ENCODE data around the gene PROKR1. TPM values are rescaled to one million over a fixed set of nuclear protein-coding genes. Genes with fewer than 3 reads are reported as not detected.

PROKR1 gene
- total and polyA plus RNA-seq, 2 of the 4 experiments (the other 2 are of a cell fraction): not detected

- Histone ChIP-seq H2AFZ (replicated peaks; ENCODE audit: low read length, poor library complexity) (no peak overlapping the region), H4K20me1 (ENCODE audit: insufficient read depth, low read length) (no peaks in the 10 kb centered on the region), H3K36me3 (ENCODE audit: control insufficient read depth, insufficient read depth, low read length) (no peaks in the 10 kb centered on the region), H3K9me1 (ENCODE audit: insufficient read depth, low read length) (no peaks in the 10 kb centered on the region), H3K27me3 (ENCODE audit: control insufficient read depth, insufficient read depth, low read length) (peaks cover 2% of the 10 kb centered on the region; the same call in 1 of the 2 replicates), H3K14ac (replicated peaks; ENCODE audit: low read depth, low read length) (no peak overlapping the region), H2BK120ac (ENCODE audit: low read depth, low read length) (no peak overlapping the region), H3K23ac (ENCODE audit: low read depth, low read length) (no peak overlapping the region), H2BK20ac (ENCODE audit: low read depth, low read length) (no peak overlapping the region), H4K5ac (ENCODE audit: low read depth, low read length) (no peak overlapping the region), H3K4me3 (ENCODE audit: insufficient read depth, low read depth, low read length) (no peak overlapping the region), H3K9me3 (ENCODE audit: control insufficient read depth, insufficient read depth, low read length) (no peaks in the 10 kb centered on the region), H4K91ac (ENCODE audit: insufficient read depth, low read depth, low read length) (no peak overlapping the region), H2BK5ac (ENCODE audit: low read depth, low read length, poor library complexity, severe bottlenecking) (no peak overlapping the region), H2AK5ac (ENCODE audit: low read depth, low read length) (no peak overlapping the region), H3K9ac (ENCODE audit: low read depth, low read length) (no peak overlapping the region), H3K79me1 (ENCODE audit: low read depth in 1 of 2, low read length in 2 of 2) (no peaks in the 10 kb centered on the region), H3K27ac (ENCODE audit: insufficient read depth, low read length) (no peak overlapping the region), H2AK9ac (replicated peaks; ENCODE audit: low read depth, low read length, poor library complexity) (no peak overlapping the region), H4K8ac (ENCODE audit: low read depth in 2 of 2, low read length in 2 of 2) (no peak overlapping the region), H2BK15ac (ENCODE audit: low read depth, low read length) (no peak overlapping the region), H3K56ac (ENCODE audit: extremely low read depth, insufficient read depth, low read length) (no peak overlapping the region), H3K4me1 (ENCODE audit: control insufficient read depth, insufficient read depth, low read length) (no peaks in the 10 kb centered on the region), H3K4ac (ENCODE audit: low read depth, low read length) (no peak overlapping the region), H3K18ac (ENCODE audit: low read depth, low read length) (no peak overlapping the region), H3K4me2 (ENCODE audit: low read depth, low read length) (no peak overlapping the region)
- intact Hi-C loops (cut with micrococcal nuclease) (loop anchor here (2.0 kb wide), 1 partner anchor 107 kb away; no protein-coding TSS in a partner anchor), in situ Hi-C loops (cut with MboI; ENCODE audit: low sequenced_read_pairs) (loop anchor here (25.0 kb wide), 1 partner anchor 107 kb away; no protein-coding TSS in a partner anchor), dilution Hi-C loops (cut with HindIII; ENCODE audit: low sequenced_read_pairs, unreplicated experiment) (no loop called here)
- peak; percentile 32; the same call in 1 of the 2 replicates for TF ChIP-seq CEBPB (IDR thresholded peaks at IDR 0.05; ENCODE audit: low read depth, low read length)
- no peak for TF ChIP-seq RCOR1 (IDR thresholded peaks at IDR 0.05; ENCODE audit: insufficient replicate concordance, low read length)
- no peak for TF ChIP-seq MXI1 (IDR thresholded peaks at IDR 0.05; ENCODE audit: borderline replicate concordance, low read depth, low read length)
- no TSS peak for BruUV-seq (replicated peaks)
- ATAC-seq (ENCODE audit: low read depth) (no peak), DNase-seq (no peak)
- CTCF ChIA-PET: interaction anchor here (1.0 to 1.8 kb wide), 2 partner anchors 14 to 106 kb away, joined by 3 to 10 read pairs; no protein-coding TSS in a partner anchor
- POLR2A ChIA-PET (ENCODE audit: unreplicated experiment): no interaction called here
- WGBS, 2 experiments (ENCODE audit: extremely low coverage in 2 of 2, insufficient read length in 1 of 2): no CpG with 5 or more reads among the region's 1 CpG
Measured at GRCh38 chr2:68594041-68594440, 49.3 kb upstream of the PROKR1 start.

Measured in IMR-90 (cell line).